Vagina (tissue), 2 donors: ENCODE data around the gene CBFB. TPM values are rescaled to one million over a fixed set of nuclear protein-coding genes. Genes with fewer than 3 reads are reported as not detected.
"Not testable (repeated sequence)": the region's sequence is repeated elsewhere in the genome, so short reads cannot be mapped to it uniquely, and the experiment has no call there.

Experiments used
- DNase-seq, 2 donors: peaks; one replicate each; pipeline ENCODE4 v3.0.0-alpha.2; 2017; ENCODE audit errors: extremely low spot score in 2 of 2
- H3K27ac ChIP-seq: fragments of 200-600 bp; sonication (generic); one replicate; pipeline ENCODE4 v1.5.1; 2019
- H3K27me3 ChIP-seq: fragments of 200-600 bp; sonication (generic); one replicate; pipeline ENCODE4 v1.5.1; 2019
- H3K36me3 ChIP-seq, 2 donors: fragments of 200-600 bp; sonication (generic); one replicate each; pipeline ENCODE4 v1.5.1; 2017 to 2019
- H3K4me1 ChIP-seq: fragments of 200-600 bp; sonication (generic); one replicate; pipeline ENCODE4 v1.5.1; 2019
- H3K4me3 ChIP-seq, 2 donors: fragments of 200-600 bp; sonication (generic); 1 replicate in 1 of 2; 2 replicates in 1 of 2; pipeline ENCODE4 v1.5.1; 2016 to 2019
- H3K9me3 ChIP-seq: fragments of 200-600 bp; sonication (generic); one replicate; pipeline ENCODE4 v1.5.1; 2019
- CTCF ChIP-seq, 3 experiments: fragments of 450-650 bp in 2 of 3; fragments of 200-600 bp in 1 of 3; sonication (generic) in 1 of 3; IDR thresholded peaks; one replicate each; pipeline ENCODE4 v1.5.1; 2017 to 2019; ENCODE audit warnings: antibody characterized with exemption in 3 of 3, mild to moderate bottlenecking in 2 of 3, moderate library complexity in 2 of 3
- POLR2A ChIP-seq, 2 donors: fragments of 450-650 bp; IDR thresholded peaks; one replicate each; pipeline ENCODE4 v1.6.1; 2017; ENCODE audit warnings: antibody characterized with exemption in 2 of 2, mild to moderate bottlenecking in 2 of 2, moderate library complexity in 2 of 2
- POLR2AphosphoS5 ChIP-seq, 2 donors: sonication (generic); formaldehyde crosslinking; IDR thresholded peaks; one replicate each; pipeline ENCODE4 v1.9.0; 2017; ENCODE audit warnings: antibody characterized with exemption in 2 of 2, mild to moderate bottlenecking in 2 of 2, low read depth in 1 of 2; ENCODE audit not compliant: insufficient read depth in 1 of 2
- intact Hi-C: fragments of 100-400 bp; cut with DNase I; formaldehyde crosslinking; loops from one replicate; pipeline ENCODE4 v1.15.1; 2023
- total RNA-seq: library from RNA; depleted of rRNA; stranded (reverse); fragments of >200 nt; gene quantifications from one replicate; pipeline ENCODE4 v1.2.3, GENCODE V29; 2016

Gene CBFB
- total RNA-seq, 1 donor from 2014 or later, result 33.9 TPM

GRCh38 chr16:67114793-67115192, 85.8 kb downstream of the CBFB start:
- H3K9me3 ChIP-seq, result no peaks in the 10 kb centered on the region
- H3K4me1 ChIP-seq, result peaks cover 39% of the 10 kb centered on the region
- H3K27me3 ChIP-seq, result no peaks in the 10 kb centered on the region
- intact Hi-C loops, result no loop called here
- H3K36me3 ChIP-seq, result no peaks in the 10 kb centered on the region
- TF ChIP-seq CTCF (IDR thresholded peaks at IDR 0.05), result no peak
- no peak for TF ChIP-seq POLR2A (IDR thresholded peaks at IDR 0.05)
- no peak for TF ChIP-seq POLR2AphosphoS5 (IDR thresholded peaks at IDR 0.05; ENCODE audit: insufficient read depth in 1 of 2, low read depth in 1 of 2)
- no peak for DNase-seq
- no peak overlapping the region for H3K27ac ChIP-seq
- no peak overlapping the region for H3K4me3 ChIP-seq

GRCh38 chr16:67115639-67116038, 86.7 kb downstream of the CBFB start:
- intact Hi-C loops, result no loop called here
- peaks cover 32% of the 10 kb centered on the region for H3K4me1 ChIP-seq
- no peaks in the 10 kb centered on the region for H3K27me3 ChIP-seq
- DNase-seq, result no peak
- no peaks in the 10 kb centered on the region for H3K9me3 ChIP-seq
- H3K4me3 ChIP-seq, result no peak overlapping the region
- peaks cover 0 to 7% of the 10 kb centered on the region in 2 donors for H3K36me3 ChIP-seq
- no peak overlapping the region for H3K27ac ChIP-seq
- TF ChIP-seq CTCF (IDR thresholded peaks at IDR 0.05), result no peak
- TF ChIP-seq POLR2AphosphoS5 (IDR thresholded peaks at IDR 0.05; ENCODE audit: insufficient read depth in 1 of 2, low read depth in 1 of 2), result no peak
- TF ChIP-seq POLR2A (IDR thresholded peaks at IDR 0.05), result no peak

GRCh38 chr16:67116388-67117311, 87.7 kb downstream of the CBFB start:
- Histone ChIP-seq H3K27ac (no peak overlapping the region), H3K9me3 (no peaks in the 10 kb centered on the region), H3K27me3 (no peaks in the 10 kb centered on the region), H3K4me1 (peaks cover 22% of the 10 kb centered on the region), H3K36me3 (peaks cover 0 to 18% of the 10 kb centered on the region in 2 donors), H3K4me3 (no peak overlapping the region)
- TF ChIP-seq POLR2A (IDR thresholded peaks at IDR 0.05) (no peak), POLR2AphosphoS5 (IDR thresholded peaks at IDR 0.05; ENCODE audit: insufficient read depth in 1 of 2, low read depth in 1 of 2) (no peak), CTCF (IDR thresholded peaks at IDR 0.05) (no peak)
- intact Hi-C loops, result no loop called here
- no peak for DNase-seq

- H3K27ac ChIP-seq, result no peak overlapping the region
- H3K4me1 ChIP-seq, result peaks cover 13% of the 10 kb centered on the region
- DNase-seq, result no peak
- no peaks in the 10 kb centered on the region for H3K27me3 ChIP-seq
- peaks cover 0 to 26% of the 10 kb centered on the region in 2 donors for H3K36me3 ChIP-seq
- intact Hi-C loops, result no loop called here
- TF ChIP-seq POLR2AphosphoS5 (IDR thresholded peaks at IDR 0.05; ENCODE audit: insufficient read depth in 1 of 2, low read depth in 1 of 2), result no peak
- no peak for TF ChIP-seq CTCF (IDR thresholded peaks at IDR 0.05)
- TF ChIP-seq POLR2A (IDR thresholded peaks at IDR 0.05), result no peak
- H3K4me3 ChIP-seq, result no peak overlapping the region
- H3K9me3 ChIP-seq, result no peaks in the 10 kb centered on the region
Observed at GRCh38 chr16:67117716-67118115, 88.8 kb downstream of the CBFB start.

GRCh38 chr16:67120025-67120424, 91.1 kb downstream of the CBFB start:
- Histone ChIP-seq H3K27ac (no peak overlapping the region), H3K9me3 (no peaks in the 10 kb centered on the region), H3K27me3 (no peaks in the 10 kb centered on the region), H3K4me3 (no peak overlapping the region), H3K36me3 (peaks cover 0 to 42% of the 10 kb centered on the region in 2 donors), H3K4me1 (no peaks in the 10 kb centered on the region)
- DNase-seq, result no peak
- intact Hi-C loops, result no loop called here
- no peak for TF ChIP-seq CTCF (IDR thresholded peaks at IDR 0.05)

GRCh38 chr16:67122799-67123198, 93.8 kb downstream of the CBFB start:
- H3K9me3 ChIP-seq, H3K27ac ChIP-seq, DNase-seq, H3K4me3 ChIP-seq, H3K27me3 ChIP-seq, intact Hi-C loops, H3K4me1 ChIP-seq: not testable (repeated sequence)
- peaks cover 0 to 57% of the 10 kb centered on the region in 2 donors for H3K36me3 ChIP-seq
